Sigmoid colon (tissue), 4 donors: ENCODE measurements around the gene CNTNAP5.

Source experiments
- EP300 ChIP-seq, 4 donors: sonication (generic); formaldehyde crosslinking; IDR thresholded peaks; one replicate each; pipeline ENCODE4 v1.6.1; 2017; ENCODE audit warnings: antibody characterized with exemption in 4 of 4
- POLR2A ChIP-seq, 2 donors: fragments of 450-650 bp; IDR thresholded peaks; one replicate each; pipeline ENCODE4 v1.6.1; 2016; ENCODE audit warnings: antibody characterized with exemption in 2 of 2, mild to moderate bottlenecking in 2 of 2, moderate library complexity in 2 of 2
- POLR2AphosphoS5 ChIP-seq, 4 donors: sonication (generic); formaldehyde crosslinking; IDR thresholded peaks; one replicate each; pipeline ENCODE4 v1.6.1; 2017; ENCODE audit warnings: antibody characterized with exemption in 4 of 4
- TF ChIP-seq, protein P1 (sequence below), 4 experiments: fragments of 450-650 bp in 3 of 4; fragments of 200-600 bp in 1 of 4; IDR thresholded peaks; one replicate each; pipeline ENCODE4 v1.5.1; 2016 to 2019; ENCODE audit warnings: antibody characterized with exemption in 4 of 4, mild to moderate bottlenecking in 3 of 4, moderate library complexity in 2 of 4

DNA sequence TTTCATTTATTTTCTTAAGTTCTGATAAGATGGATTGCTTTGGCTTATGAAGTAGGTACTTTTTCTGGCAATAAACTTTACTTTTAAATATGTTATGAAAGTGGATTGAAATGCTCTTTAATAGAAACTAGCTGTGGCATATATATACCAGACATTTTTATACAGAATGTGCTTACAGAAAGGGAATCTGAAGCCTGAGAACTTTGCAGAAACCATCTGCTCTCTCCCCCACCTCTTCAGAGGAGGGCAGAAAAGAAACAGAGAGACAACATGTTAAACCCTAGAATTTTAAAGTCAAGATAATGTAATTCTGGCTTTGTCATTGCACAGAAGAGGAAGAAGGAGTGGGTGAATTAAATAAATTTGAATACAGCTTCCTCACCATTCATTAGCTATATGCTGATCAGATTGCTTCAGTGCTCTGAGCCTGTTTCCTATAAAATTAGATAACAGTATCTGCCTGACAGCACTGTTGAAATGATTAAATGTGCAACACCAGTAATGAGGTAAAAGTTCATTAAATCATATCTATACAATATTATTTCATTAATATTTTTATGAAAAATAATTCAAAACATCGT lies 247.3 kb downstream of the CNTNAP5 start:
- TF ChIP-seq POLR2AphosphoS5 (IDR thresholded peaks at IDR 0.05), result no peak
- TF ChIP-seq, protein P1, sequence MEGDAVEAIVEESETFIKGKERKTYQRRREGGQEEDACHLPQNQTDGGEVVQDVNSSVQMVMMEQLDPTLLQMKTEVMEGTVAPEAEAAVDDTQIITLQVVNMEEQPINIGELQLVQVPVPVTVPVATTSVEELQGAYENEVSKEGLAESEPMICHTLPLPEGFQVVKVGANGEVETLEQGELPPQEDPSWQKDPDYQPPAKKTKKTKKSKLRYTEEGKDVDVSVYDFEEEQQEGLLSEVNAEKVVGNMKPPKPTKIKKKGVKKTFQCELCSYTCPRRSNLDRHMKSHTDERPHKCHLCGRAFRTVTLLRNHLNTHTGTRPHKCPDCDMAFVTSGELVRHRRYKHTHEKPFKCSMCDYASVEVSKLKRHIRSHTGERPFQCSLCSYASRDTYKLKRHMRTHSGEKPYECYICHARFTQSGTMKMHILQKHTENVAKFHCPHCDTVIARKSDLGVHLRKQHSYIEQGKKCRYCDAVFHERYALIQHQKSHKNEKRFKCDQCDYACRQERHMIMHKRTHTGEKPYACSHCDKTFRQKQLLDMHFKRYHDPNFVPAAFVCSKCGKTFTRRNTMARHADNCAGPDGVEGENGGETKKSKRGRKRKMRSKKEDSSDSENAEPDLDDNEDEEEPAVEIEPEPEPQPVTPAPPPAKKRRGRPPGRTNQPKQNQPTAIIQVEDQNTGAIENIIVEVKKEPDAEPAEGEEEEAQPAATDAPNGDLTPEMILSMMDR (IDR thresholded peaks at IDR 0.05), result no peak
- no peak for TF ChIP-seq EP300 (IDR thresholded peaks at IDR 0.05)
- TF ChIP-seq POLR2A (IDR thresholded peaks at IDR 0.05), result no peak
